Natural killer cell (primary cell): ENCODE measurements around the gene ISYNA1. TPM values are rescaled to one million over a fixed set of nuclear protein-coding genes. Genes with fewer than 3 reads are reported as not detected.

Experiments used
- ATAC-seq, 3 donors: fragments of 150-1000 bp in 2 of 3; fragments of 200-7000 bp in 1 of 3; cut with Tn5 transposase; 1 replicate in 1 of 3; 2 replicates in 2 of 3; pipeline ENCODE4 v1.10.0; 2021; ENCODE audit warnings: mild to moderate bottlenecking in 2 of 3, moderate library complexity in 2 of 3
- DNase-seq, 2 donors: peaks; one replicate each; pipeline versions ENCODE4 v3.0.0 to v3.0.0-alpha.2; 2013 to 2021; ENCODE audit warnings: mixed read lengths in 1 of 2
- H3K27ac ChIP-seq: one replicate; pipeline ENCODE4 v1.5.1; 2013; ENCODE audit warnings: mild to moderate bottlenecking, low read length
- H3K27me3 ChIP-seq: one replicate; pipeline ENCODE4 v1.6.1; 2013; ENCODE audit warnings: low read length; ENCODE audit not compliant: control insufficient read depth, insufficient read depth
- H3K36me3 ChIP-seq: one replicate; pipeline ENCODE4 v1.6.1; 2013; ENCODE audit warnings: low read length; ENCODE audit not compliant: control insufficient read depth, insufficient read depth
- H3K4me1 ChIP-seq: one replicate; pipeline ENCODE4 v1.6.1; 2013; ENCODE audit warnings: low read length; ENCODE audit not compliant: control insufficient read depth, insufficient read depth
- H3K4me3 ChIP-seq: one replicate; pipeline ENCODE4 v1.5.1; 2013; ENCODE audit warnings: low read length
- H3K9me3 ChIP-seq: one replicate; pipeline ENCODE4 v1.6.1; 2013; ENCODE audit warnings: low read length; ENCODE audit not compliant: control insufficient read depth, insufficient read depth
- H3K27ac Mint-ChIP-seq, 2 donors: one replicate each; pipeline ENCODE4 v1.8.0; 2022; ENCODE audit warnings: mild to moderate bottlenecking in 2 of 2, mixed read lengths in 2 of 2, moderate library complexity in 1 of 2
- H3K27me3 Mint-ChIP-seq, 2 donors: one replicate each; pipeline ENCODE4 v1.8.0; 2022; ENCODE audit warnings: low read depth in 2 of 2, mixed read lengths in 2 of 2
- H3K36me3 Mint-ChIP-seq: one replicate; pipeline ENCODE4 v1.8.0; 2022; ENCODE audit warnings: mixed read lengths
- H3K4me1 Mint-ChIP-seq, 2 donors: one replicate each; pipeline ENCODE4 v1.8.0; 2022; ENCODE audit warnings: mixed read lengths in 2 of 2
- H3K4me3 Mint-ChIP-seq: one replicate; pipeline ENCODE4 v1.8.0; 2022; ENCODE audit warnings: mild to moderate bottlenecking, moderate library complexity, mixed read lengths
- H3K9me3 Mint-ChIP-seq, 2 donors: one replicate each; pipeline ENCODE4 v1.8.0; 2022; ENCODE audit warnings: mixed read lengths in 2 of 2
- WGBS: methylation state at CpG from one replicate; pipeline ENCODE4 v1.1.7; 2013; ENCODE audit warnings: missing lambda C conversion rate; ENCODE audit not compliant: insufficient coverage; 5-methylcytosine and 5-hydroxymethylcytosine counted together
- intact Hi-C: fragments of 100-400 bp; cut with micrococcal nuclease; formaldehyde crosslinking; loops from one replicate; pipeline ENCODE4 v1.14.2; 2022
- total RNA-seq, 4 donors: library from RNA; stranded (reverse); fragments of 120-200 nt in 1 of 4; gene quantifications; one replicate each; pipeline versions ENCODE4 v1.2.3 to v1.2.4, GENCODE V29; 2013 to 2022
- TF ChIP-seq, protein P1 (sequence below): fragments of 200-600 bp; IDR thresholded peaks from one replicate; pipeline ENCODE4 v1.8.0; 2022; ENCODE audit warnings: antibody characterized with exemption

The ISYNA1 gene
- total RNA-seq, 3 donors from 2014 or later (not counting 1 experiment from before 2014, with no cell fraction given), result 39.7 to 53.6 (median 40.1) TPM

DNA sequence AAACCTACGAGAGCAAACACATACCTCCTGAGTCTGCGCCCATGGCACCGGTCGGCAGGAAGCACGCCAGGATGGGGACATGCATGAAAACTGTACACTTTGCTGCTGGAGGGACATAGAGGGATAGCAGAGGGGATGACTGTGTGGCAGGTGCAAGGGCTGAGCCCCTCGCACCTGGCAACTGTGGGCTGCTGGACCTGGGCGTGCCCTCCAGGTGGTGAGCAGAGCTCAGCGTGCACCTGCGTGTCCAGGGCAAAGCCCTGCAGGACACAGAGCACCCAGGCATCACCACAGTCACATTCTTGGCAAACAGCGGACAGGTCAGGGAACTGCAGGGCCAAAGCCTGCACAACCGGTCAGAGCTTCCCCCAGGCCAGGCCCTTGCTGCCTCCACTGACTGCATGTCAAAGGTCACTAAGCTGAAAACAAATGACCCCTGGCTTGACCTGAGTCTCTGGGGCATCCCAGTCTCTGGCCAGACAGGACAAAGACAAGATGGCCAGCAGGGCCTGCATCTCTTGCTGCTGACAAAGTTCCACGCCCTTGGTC, 9.0 kb upstream of the ISYNA1 start:
- Histone ChIP-seq H3K36me3 (peaks cover 68% of the 10 kb centered on the region), H3K9me3 (peaks cover 6% of the 10 kb centered on the region), H3K4me3 (no peak overlapping the region), H3K4me1 (peaks cover 14% of the 10 kb centered on the region), H3K27ac (no peak overlapping the region), H3K27me3 (no peaks in the 10 kb centered on the region)
- H3K36me3 Mint-ChIP-seq, result no peaks in the 10 kb centered on the region
- H3K9me3 Mint-ChIP-seq, result peaks cover 4% of the 10 kb centered on the region in 2 donors
- no peaks in the 10 kb centered on the region for H3K27me3 Mint-ChIP-seq
- H3K4me1 Mint-ChIP-seq, result peaks cover 9 to 23% of the 10 kb centered on the region in 2 donors
- 91% methylated on average over 12 of the region's 12 CpGs for WGBS
- H3K4me3 Mint-ChIP-seq, result no peak overlapping the region
- no peak for ATAC-seq
- intact Hi-C loops, result no loop called here
- no peak for DNase-seq
- H3K27ac Mint-ChIP-seq, result no peak overlapping the region
- TF ChIP-seq, protein P1, sequence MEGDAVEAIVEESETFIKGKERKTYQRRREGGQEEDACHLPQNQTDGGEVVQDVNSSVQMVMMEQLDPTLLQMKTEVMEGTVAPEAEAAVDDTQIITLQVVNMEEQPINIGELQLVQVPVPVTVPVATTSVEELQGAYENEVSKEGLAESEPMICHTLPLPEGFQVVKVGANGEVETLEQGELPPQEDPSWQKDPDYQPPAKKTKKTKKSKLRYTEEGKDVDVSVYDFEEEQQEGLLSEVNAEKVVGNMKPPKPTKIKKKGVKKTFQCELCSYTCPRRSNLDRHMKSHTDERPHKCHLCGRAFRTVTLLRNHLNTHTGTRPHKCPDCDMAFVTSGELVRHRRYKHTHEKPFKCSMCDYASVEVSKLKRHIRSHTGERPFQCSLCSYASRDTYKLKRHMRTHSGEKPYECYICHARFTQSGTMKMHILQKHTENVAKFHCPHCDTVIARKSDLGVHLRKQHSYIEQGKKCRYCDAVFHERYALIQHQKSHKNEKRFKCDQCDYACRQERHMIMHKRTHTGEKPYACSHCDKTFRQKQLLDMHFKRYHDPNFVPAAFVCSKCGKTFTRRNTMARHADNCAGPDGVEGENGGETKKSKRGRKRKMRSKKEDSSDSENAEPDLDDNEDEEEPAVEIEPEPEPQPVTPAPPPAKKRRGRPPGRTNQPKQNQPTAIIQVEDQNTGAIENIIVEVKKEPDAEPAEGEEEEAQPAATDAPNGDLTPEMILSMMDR, result no peak

DNA sequence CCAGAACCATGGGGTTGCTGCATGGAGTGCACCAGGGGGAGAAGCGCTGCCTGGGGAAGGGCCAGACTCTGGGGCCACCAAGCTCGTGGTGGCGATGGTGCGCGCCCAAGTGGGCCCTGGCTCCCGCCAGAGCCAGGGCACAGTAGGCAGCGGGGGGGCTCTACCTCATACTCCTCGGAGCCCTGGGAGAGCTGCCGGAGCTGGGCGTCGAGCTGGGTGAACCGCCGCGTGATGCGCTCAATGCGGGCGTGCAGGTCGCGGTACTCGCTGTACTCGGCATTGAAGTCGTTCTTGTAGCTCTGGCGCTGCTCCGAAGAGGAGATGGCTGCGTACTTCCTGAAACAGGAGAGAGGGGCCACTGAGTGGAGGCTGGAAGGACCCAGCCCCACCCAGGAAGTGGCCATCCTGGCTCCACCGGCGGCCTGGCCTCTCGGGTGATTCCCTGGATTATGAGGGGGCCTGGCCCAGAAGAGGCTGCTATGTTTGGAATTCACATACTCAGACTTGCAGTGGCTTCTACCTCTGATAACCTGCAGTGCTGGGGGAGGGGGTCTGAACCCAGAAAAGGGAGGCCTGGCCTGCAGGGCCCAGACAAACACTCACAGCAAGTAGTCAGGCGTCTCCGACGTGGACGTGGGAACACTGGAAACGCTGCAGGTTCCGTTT, 8.3 kb upstream of the ISYNA1 start:
- Histone ChIP-seq H3K4me1 (peaks cover 19% of the 10 kb centered on the region), H3K9me3 (peaks cover 8% of the 10 kb centered on the region), H3K27ac (no peak overlapping the region), H3K27me3 (no peaks in the 10 kb centered on the region), H3K4me3 (no peak overlapping the region), H3K36me3 (peaks cover 62% of the 10 kb centered on the region)
- ATAC-seq (no peak), DNase-seq (no peak)
- Mint-ChIP-seq H3K4me3 (no peak overlapping the region), H3K36me3 (no peaks in the 10 kb centered on the region), H3K27ac (no peak overlapping the region), H3K4me1 (peaks cover 9 to 29% of the 10 kb centered on the region in 2 donors), H3K27me3 (no peaks in the 10 kb centered on the region), H3K9me3 (peaks cover 4% of the 10 kb centered on the region in 2 donors)
- intact Hi-C loops, result no loop called here
- TF ChIP-seq, protein P1, result no peak
- 95% methylated on average over 34 of the region's 34 CpGs for WGBS

DNA sequence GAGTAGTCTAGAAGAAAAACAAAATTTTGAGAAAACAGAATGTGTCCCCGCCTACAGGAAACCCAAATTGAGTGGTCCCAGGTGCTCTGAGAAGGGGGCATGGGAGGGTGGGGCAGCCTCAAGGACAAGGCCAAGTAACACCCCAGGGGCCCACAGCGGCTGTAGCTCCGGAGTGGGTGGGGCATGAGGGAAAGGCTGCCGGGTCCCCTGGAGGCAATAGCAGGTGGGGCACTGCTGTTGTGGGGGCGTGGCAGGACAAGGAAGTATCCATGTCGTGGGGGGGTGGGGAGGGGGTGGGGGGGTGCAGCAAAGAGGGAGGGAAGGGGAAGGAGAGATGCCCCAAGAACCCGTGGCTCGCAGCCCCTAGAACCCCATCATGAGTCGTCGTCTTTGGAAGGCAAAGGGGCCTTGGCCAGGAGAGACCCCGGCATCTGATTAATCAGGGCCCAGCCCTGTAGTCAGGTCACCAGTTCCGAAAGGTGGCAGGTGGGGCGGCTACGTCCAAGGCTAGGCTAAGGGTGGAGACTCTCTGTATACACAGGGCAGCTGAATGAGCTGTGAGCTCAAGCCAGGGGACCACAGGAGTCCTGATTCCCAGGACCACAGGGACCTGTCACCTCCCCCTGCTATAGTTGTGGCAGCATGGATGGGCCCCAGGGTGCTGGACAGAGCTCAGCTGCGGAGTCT, 7.5 kb upstream of the ISYNA1 start:
- H3K27me3 ChIP-seq, result no peaks in the 10 kb centered on the region
- no peak overlapping the region for H3K27ac ChIP-seq
- intact Hi-C loops, result no loop called here
- Mint-ChIP-seq H3K27ac (no peak overlapping the region), H3K4me1 (peaks cover 13 to 30% of the 10 kb centered on the region in 2 donors), H3K4me3 (no peak overlapping the region), H3K9me3 (peaks cover 4% of the 10 kb centered on the region in 2 donors), H3K27me3 (no peaks in the 10 kb centered on the region), H3K36me3 (no peaks in the 10 kb centered on the region)
- H3K4me3 ChIP-seq, result no peak overlapping the region
- DNase-seq, result no peak
- H3K9me3 ChIP-seq, result peaks cover 8% of the 10 kb centered on the region
- WGBS, result 89% methylated on average over 13 of the region's 15 CpGs
- peaks cover 58% of the 10 kb centered on the region for H3K36me3 ChIP-seq
- H3K4me1 ChIP-seq, result peaks cover 14% of the 10 kb centered on the region
- TF ChIP-seq, protein P1, result no peak
- ATAC-seq, result no peak
